Skin of body (tissue), 2 donors: ENCODE results near the gene TPRN. TPM values are rescaled to one million over a fixed set of nuclear protein-coding genes. Genes with fewer than 3 reads are reported as not detected.

Source experiments
- DNase-seq: peaks from one replicate; lab custom pipeline; 2025; lab: John Stamatoyannopoulos, UW
- total RNA-seq: library from RNA; depleted of rRNA; stranded (reverse); fragments of >200 nt; gene quantifications from one replicate; pipeline ENCODE4 v1.2.3, GENCODE V29; 2014

TPRN gene
- total RNA-seq, 1 donor from 2014 or later: 3.4 TPM

- no peak for DNase-seq
These were observed 26.0 kb upstream of the TPRN start for GRCh38 chr9:137226338-137227053.

GRCh38 chr9:137225699-137226331, 25.3 kb upstream of the TPRN start:
- DNase-seq: no peak

GRCh38 chr9:137224830-137225694, 24.5 kb upstream of the TPRN start, which contains the start of gene CYSRT1:
Gene CYSRT1 (plus strand): TSS chr9:137225174. CDS start chr9:137225622, 448 bp downstream.
- DNase-seq: no peak

DNA sequence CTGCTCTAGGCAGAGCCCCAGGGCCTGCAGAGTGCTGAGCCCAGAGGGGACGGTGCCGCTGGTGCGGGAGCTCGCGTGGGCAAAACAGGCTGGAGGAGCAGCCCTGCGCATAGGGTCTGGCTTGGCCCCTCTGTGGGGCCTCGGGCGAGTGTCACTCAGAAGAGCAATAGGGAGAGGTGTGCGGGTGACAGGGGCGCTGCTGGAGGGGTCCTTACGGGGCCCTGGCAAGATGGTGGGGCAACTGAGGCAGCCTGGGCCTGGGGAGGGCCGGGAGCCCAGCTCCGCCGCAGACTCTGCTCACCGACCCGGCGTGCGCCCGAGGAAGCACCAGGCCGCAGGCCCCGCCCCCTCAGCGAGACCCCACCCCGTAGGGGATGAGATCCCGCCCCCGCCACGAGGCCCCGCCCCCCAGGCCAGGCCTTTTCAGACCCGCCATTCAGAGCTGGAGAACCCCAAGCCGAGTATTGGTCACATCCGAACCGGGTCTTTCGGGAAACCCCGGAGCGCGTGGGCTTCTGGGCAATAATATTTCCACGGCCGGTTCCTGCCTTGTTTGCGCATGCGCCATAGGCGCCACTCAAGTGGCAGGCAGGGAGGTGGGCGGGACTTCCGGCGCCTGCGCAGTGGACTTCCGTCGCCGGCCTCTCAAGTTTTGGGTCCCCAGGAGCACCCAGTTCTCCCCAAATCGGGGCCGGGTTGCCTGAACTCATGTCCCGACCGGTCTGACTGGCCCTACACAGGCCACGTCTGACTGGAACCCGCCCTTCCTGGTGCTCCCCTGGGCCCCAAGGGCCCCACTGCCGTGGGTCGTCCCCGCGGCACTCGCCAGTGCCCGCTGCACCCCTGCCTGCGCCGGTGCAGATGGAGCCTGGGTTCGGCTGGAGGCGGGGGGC, 22.8 kb upstream of the TPRN start:
- DNase-seq: peak; percentile 96

DNA sequence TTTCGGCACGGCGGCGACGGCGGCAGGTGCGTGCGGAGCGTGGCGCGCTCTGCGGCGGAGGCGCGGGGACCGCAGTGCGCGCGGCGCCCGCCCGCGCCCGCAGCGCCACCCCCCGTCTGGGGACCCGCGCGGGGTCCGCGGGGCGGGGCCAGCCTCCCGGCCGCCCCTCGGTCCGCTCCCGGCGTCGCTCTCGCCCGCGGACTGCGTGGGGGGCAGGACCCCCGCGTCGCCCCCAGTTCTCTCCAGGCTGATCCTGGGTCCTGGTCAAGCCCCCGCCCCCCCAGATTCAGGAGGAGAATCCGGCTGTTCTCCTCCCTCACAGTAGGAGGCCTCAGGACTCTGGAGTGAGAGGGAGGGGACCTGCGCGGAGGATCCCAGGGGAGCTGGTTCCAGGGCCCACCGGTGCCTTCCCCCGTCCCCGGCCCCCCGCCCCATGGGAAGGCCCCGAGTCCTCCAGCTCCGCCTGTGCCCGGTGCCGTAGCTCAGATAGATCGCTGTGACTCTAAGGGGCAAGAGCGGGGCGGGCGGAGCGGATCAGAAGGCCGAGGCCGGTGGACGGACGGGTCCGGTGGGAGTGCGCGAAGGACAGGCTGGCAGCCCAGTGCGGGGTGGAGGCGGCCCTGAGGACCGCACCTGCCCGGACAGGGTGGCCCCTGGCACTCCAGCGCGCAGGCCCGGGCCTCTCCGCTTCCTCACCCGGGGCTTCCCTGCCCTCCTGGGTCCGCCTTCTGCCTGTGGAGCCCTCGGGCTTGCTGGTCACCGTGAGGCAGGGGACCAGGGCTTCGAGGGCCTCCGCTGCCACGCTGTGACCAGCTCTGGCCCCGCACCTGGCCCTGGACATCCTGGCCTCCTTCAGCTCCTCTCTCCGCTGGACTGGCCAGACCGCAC, 21.9 kb upstream of the TPRN start, which contains the start of gene RNF208:
Gene RNF208 (minus strand): TSS at position 51 of the 888 bp plus-strand sequence. CDS start 1,028 bp downstream, outside the sequence.
- DNase-seq: no peak

- DNase-seq: no peak
These were observed 21.1 kb upstream of the TPRN start for GRCh38 chr9:137221506-137222111.

GRCh38 chr9:137221095-137221505, 20.6 kb upstream of the TPRN start:
- DNase-seq: no peak

DNA sequence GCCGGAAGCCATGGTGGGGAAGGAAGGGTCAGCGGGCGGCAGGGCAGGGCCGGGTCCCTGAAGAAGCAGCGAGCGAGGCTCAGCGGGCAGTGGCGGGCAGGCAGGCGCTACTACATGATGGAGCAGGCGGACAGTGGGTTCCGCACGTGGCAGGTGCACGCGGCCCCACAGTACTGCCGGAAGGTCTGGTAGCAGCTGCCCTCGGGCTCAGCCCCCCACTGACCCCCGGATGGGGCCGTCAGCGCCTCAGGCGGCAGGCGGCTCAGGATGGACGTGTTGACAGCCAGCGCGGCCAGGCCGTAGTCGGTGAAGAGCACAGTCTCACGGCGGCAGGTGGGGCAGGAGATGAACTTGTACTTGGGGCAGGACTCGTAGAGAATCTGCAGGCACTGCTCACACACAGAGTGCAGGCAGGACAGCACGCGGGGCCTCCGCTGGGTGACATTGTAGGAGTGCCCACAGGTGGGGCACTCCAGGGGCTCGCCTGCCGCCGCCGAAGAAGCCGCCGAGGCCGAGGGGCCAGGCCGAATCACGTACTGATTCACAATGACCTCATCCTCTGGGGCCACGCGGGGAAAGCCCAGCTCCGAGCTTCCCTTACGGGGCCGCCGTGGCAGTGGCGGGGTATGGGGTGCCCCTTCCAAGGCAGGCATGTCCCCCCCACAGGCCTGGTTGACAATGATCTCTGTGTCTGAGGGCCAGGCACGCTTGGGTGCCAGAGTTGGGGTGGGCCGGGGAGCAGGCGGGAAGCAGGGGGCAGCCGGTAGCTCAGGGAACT, 20.0 kb upstream of the TPRN start:
- DNase-seq: no peak

GRCh38 chr9:137219757-137220316, 19.3 kb upstream of the TPRN start:
- no peak for DNase-seq

- DNase-seq: no peak
These were observed 18.3 kb upstream of the TPRN start for GRCh38 chr9:137218754-137219271.

GRCh38 chr9:137218212-137218753, 17.7 kb upstream of the TPRN start:
- DNase-seq: no peak

- no peak for DNase-seq
These were observed 17.0 kb upstream of the TPRN start for GRCh38 chr9:137217276-137218211.

GRCh38 chr9:137216188-137216965, 15.8 kb upstream of the TPRN start:
- no peak for DNase-seq

GRCh38 chr9:137215196-137215986, 14.8 kb upstream of the TPRN start:
- DNase-seq: no peak

DNA sequence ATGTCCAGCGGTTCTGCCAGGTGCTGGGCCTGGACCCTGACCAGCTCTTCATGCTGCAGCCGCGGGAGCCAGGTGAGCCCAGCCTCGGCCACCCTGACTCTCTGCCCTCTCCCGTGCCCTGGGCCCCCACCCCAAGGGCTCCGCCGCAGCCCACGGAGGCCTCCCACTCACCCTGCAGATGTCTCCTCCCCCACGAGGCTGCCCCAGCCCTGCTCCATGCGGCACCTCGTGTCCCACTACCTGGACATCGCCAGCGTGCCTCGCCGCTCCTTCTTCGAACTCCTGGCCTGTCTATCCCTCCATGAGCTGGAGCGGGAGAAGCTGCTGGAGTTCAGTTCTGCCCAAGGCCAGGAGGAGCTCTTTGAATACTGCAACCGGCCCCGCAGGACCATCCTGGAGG, 14.1 kb upstream of the TPRN start:
- DNase-seq: no peak
